Gastroesophageal sphincter (tissue), 3 donors: ENCODE data around the gene KLF7.

Source experiments
- POLR2A ChIP-seq, 2 donors: fragments of 450-650 bp; IDR thresholded peaks; one replicate each; pipeline ENCODE4 v1.6.1; 2017; ENCODE audit warnings: antibody characterized with exemption in 2 of 2, mild to moderate bottlenecking in 2 of 2, moderate library complexity in 1 of 2
- TF ChIP-seq, protein P1 (sequence below), 4 experiments: fragments of 200-600 bp in 2 of 4; fragments of 450-650 bp in 2 of 4; sonication (generic) in 1 of 4; IDR thresholded peaks; one replicate each; pipeline ENCODE4 v1.5.1; 2017 to 2019; ENCODE audit warnings: antibody characterized with exemption in 4 of 4, mild to moderate bottlenecking in 2 of 4, moderate library complexity in 2 of 4

DNA sequence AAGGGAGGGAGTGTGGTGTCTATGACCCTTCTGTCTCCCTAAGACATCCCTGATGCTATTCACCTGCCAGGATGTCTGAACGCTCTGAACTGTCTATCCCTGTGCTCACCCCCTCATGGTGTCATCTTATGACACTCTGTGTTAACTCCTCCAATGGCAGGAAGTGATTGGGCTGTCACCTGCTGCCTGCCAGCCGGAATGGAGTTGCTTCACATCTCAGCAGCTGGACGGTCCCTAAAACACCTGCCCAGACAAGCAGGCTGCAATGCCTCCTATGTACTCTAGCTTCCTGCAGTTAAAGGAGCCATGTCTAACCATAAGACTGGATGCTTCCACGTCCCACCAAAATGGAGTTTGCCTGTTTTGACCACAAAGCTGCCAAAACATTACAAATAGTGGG is 126.5 kb downstream of the KLF7 start:
- TF ChIP-seq, protein P1, sequence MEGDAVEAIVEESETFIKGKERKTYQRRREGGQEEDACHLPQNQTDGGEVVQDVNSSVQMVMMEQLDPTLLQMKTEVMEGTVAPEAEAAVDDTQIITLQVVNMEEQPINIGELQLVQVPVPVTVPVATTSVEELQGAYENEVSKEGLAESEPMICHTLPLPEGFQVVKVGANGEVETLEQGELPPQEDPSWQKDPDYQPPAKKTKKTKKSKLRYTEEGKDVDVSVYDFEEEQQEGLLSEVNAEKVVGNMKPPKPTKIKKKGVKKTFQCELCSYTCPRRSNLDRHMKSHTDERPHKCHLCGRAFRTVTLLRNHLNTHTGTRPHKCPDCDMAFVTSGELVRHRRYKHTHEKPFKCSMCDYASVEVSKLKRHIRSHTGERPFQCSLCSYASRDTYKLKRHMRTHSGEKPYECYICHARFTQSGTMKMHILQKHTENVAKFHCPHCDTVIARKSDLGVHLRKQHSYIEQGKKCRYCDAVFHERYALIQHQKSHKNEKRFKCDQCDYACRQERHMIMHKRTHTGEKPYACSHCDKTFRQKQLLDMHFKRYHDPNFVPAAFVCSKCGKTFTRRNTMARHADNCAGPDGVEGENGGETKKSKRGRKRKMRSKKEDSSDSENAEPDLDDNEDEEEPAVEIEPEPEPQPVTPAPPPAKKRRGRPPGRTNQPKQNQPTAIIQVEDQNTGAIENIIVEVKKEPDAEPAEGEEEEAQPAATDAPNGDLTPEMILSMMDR (IDR thresholded peaks at IDR 0.05): no peak
- no peak for TF ChIP-seq POLR2A (IDR thresholded peaks at IDR 0.05)
